GM23338 (cell line): ENCODE measurements around the gene PRIMPOL. TPM values are rescaled to one million over a fixed set of nuclear protein-coding genes. Genes with fewer than 3 reads are reported as not detected.
A peak's percentile ranks its signal among the peaks of the same experiment; 100 is the strongest.

Source experiments
- ATAC-seq: fragments of 200-7000 bp; cut with Tn5 transposase; 3 replicates; pipeline ENCODE4 v1.9.1; 2020
- DNase-seq: peaks from one replicate; pipeline ENCODE4 v3.0.0-alpha.2; 2015; ENCODE audit warnings: low spot score
- H2AFZ ChIP-seq: fragments of 200-600 bp; sonication (generic); 2 replicates; pipeline ENCODE4 v1.8.0; 2016; ENCODE audit warnings: antibody characterized with exemption, mild to moderate bottlenecking, moderate library complexity
- H3F3A ChIP-seq: fragments of 200-600 bp; sonication (generic); replicated peaks from 2 replicates; pipeline ENCODE4 v1.8.0; 2017; ENCODE audit warnings: antibody characterized with exemption, mixed run types, low read depth
- H3K27ac ChIP-seq: fragments of 200-600 bp; sonication (generic); 2 replicates; pipeline ENCODE4 v1.6.1; 2016; ENCODE audit warnings: low read depth
- H3K27me3 ChIP-seq: fragments of 200-600 bp; sonication (generic); 2 replicates; pipeline ENCODE4 v1.8.0; 2016; ENCODE audit warnings: mild to moderate bottlenecking, mixed run types, moderate library complexity; ENCODE audit not compliant: insufficient read depth
- H3K36me3 ChIP-seq: fragments of 200-600 bp; sonication (generic); 2 replicates; pipeline ENCODE4 v1.8.0; 2016; ENCODE audit warnings: mild to moderate bottlenecking; ENCODE audit not compliant: insufficient read depth
- H3K4me1 ChIP-seq: fragments of 200-600 bp; sonication (generic); 2 replicates; pipeline ENCODE4 v1.8.0; 2016; ENCODE audit warnings: mild to moderate bottlenecking, moderate library complexity; ENCODE audit not compliant: insufficient read depth
- H3K4me2 ChIP-seq: fragments of 200-600 bp; sonication (generic); 2 replicates; pipeline ENCODE4 v1.7.1; 2017; ENCODE audit warnings: mixed run types
- H3K4me3 ChIP-seq: fragments of 200-600 bp; sonication (generic); 2 replicates; pipeline ENCODE4 v1.6.1; 2016; ENCODE audit warnings: mixed run types
- H3K79me2 ChIP-seq: fragments of 200-600 bp; sonication (generic); replicated peaks from 2 replicates; pipeline ENCODE4 v1.8.0; 2017; ENCODE audit warnings: mild to moderate bottlenecking; ENCODE audit not compliant: insufficient read depth
- H3K9me2 ChIP-seq: fragments of 200-600 bp; sonication (generic); 2 replicates; pipeline ENCODE4 v1.8.0; 2017; ENCODE audit not compliant: insufficient read depth
- H4K20me1 ChIP-seq: fragments of 200-600 bp; sonication (generic); replicated peaks from 2 replicates; pipeline ENCODE4 v1.8.0; 2017; ENCODE audit warnings: mild to moderate bottlenecking; ENCODE audit not compliant: insufficient read depth
- H3K27ac Mint-ChIP-seq: 2 replicates; pipeline ENCODE4 v1.8.0; 2020; ENCODE audit warnings: inconsistent platforms, mild to moderate bottlenecking, moderate library complexity, mixed read lengths
- H3K27me3 Mint-ChIP-seq: 3 replicates; pipeline ENCODE4 v1.8.0; 2022; ENCODE audit warnings: low read depth, mild to moderate bottlenecking, moderate library complexity, mixed read lengths, inconsistent platforms; ENCODE audit not compliant: insufficient read depth, poor library complexity
- H3K36me3 Mint-ChIP-seq: 3 replicates; pipeline ENCODE4 v1.8.0; 2021; ENCODE audit warnings: low read depth, mild to moderate bottlenecking, inconsistent platforms, moderate library complexity, mixed read lengths
- H3K4me1 Mint-ChIP-seq: 3 replicates; pipeline ENCODE4 v1.8.0; 2020; ENCODE audit warnings: mild to moderate bottlenecking, inconsistent platforms, mixed read lengths
- H3K4me3 Mint-ChIP-seq: 3 replicates; pipeline ENCODE4 v1.8.0; 2021; ENCODE audit warnings: moderate library complexity, mild to moderate bottlenecking, inconsistent platforms, mixed read lengths
- H3K9me3 Mint-ChIP-seq: 3 replicates; pipeline ENCODE4 v1.8.0; 2020; ENCODE audit warnings: moderate library complexity, mild to moderate bottlenecking, inconsistent platforms, mixed read lengths
- CREB1 ChIP-seq: fragments of 250-450 bp; sonication (Bioruptor Pico); IDR thresholded peaks from 2 replicates; pipeline ENCODE4 v1.5.0; 2020; ENCODE audit warnings: low read depth, mild to moderate bottlenecking, moderate library complexity
- CTCF ChIP-seq, 2 experiments: fragments of 200-600 bp in 1 of 2; sonication (generic) in 1 of 2; conservative IDR thresholded peaks; 2 replicates each; pipeline versions ENCODE4 v1.5.1 to v1.6.1; 2016 to 2017; ENCODE audit warnings: antibody characterized with exemption in 2 of 2, low read depth in 2 of 2, mild to moderate bottlenecking in 2 of 2, moderate library complexity in 1 of 2
- NANOG ChIP-seq: IDR thresholded peaks from 2 replicates; pipeline ENCODE4 v1.6.1; 2016; ENCODE audit warnings: antibody characterized with exemption, borderline replicate concordance
- STAT1 ChIP-seq: IDR thresholded peaks from one replicate; pipeline ENCODE4 v1.6.1; 2016; ENCODE audit warnings: antibody characterized with exemption; ENCODE audit not compliant: unreplicated experiment
- ZNF462 ChIP-seq: fragments of 250-450 bp; sonication (Bioruptor Pico); IDR thresholded peaks from 2 replicates; pipeline ENCODE4 v1.5.0; 2020; ENCODE audit warnings: mild to moderate bottlenecking, moderate library complexity
- polyA plus RNA-seq: library from polyadenylated mRNA; unstranded; fragments of >200 nt; fragmentation: Nextera tagmentation; extraction: Ambion mirVana; gene quantifications from 2 replicates; pipeline ENCODE4 v1.2.1, GENCODE V29; 2016
- total RNA-seq: library from RNA; depleted of rRNA; stranded (reverse); fragments of >200 nt; shearing (Covaris generic); gene quantifications from 2 replicates; pipeline ENCODE4 v1.2.3, GENCODE V29; 2014

PRIMPOL gene
- total and polyA plus RNA-seq, 2 experiments from 2014 or later: 3.5 to 9.6 TPM

GRCh38 chr4:184688447-184688846, 38.9 kb downstream of the PRIMPOL start:
- no peak overlapping the region for H3K4me3 Mint-ChIP-seq

More at GRCh38 chr4:184688447-184688846, 38.9 kb downstream of the PRIMPOL start:
- H3F3A ChIP-seq: no peaks in the 10 kb centered on the region
- peaks cover 20% of the 10 kb centered on the region for H3K4me1 Mint-ChIP-seq
- DNase-seq: peak; percentile 53
- H3K9me3 Mint-ChIP-seq: no peaks in the 10 kb centered on the region; the same call in 2 of the 3 replicates
- peaks cover 12% of the 10 kb centered on the region; the same call in 1 of the 2 replicates for H3K4me1 ChIP-seq
- no peaks in the 10 kb centered on the region for H3K36me3 ChIP-seq
- no peak overlapping the region for H3K4me3 ChIP-seq
- peak overlapping the region; percentile 29; the same call in 1 of the 2 replicates for H3K27ac ChIP-seq
- peaks cover 16% of the 10 kb centered on the region; the same call in 2 of the 3 replicates for H3K36me3 Mint-ChIP-seq
- H3K27ac Mint-ChIP-seq: peak overlapping the region; percentile 91
- H3K27me3 ChIP-seq: no peaks in the 10 kb centered on the region
- H3K27me3 Mint-ChIP-seq: peaks cover 7% of the 10 kb centered on the region
- no peak overlapping the region for H3K4me2 ChIP-seq
- no peak overlapping the region for H2AFZ ChIP-seq
- peak; percentile 87 for ATAC-seq
- no peaks in the 10 kb centered on the region for H3K79me2 ChIP-seq
- no peaks in the 10 kb centered on the region for H3K9me2 ChIP-seq
- TF ChIP-seq NANOG (no peak), CREB1 (no peak), STAT1 (no peak), CTCF (conservative IDR thresholded peaks at IDR 0.05; ENCODE audit: low read depth in 2 of 2) (no peak), ZNF462 (CRISPR knock-in tag) (no peak)
- H4K20me1 ChIP-seq: no peaks in the 10 kb centered on the region
